Stimulated activated naive CD8-positive, alpha-beta T cell treated with anti-CD3 and anti-CD28 coated beads, Interleukin-15, Interleukin-2, amounts not matched to agents 100 U/mL and 50 U/mL, for 24 hours (primary cell): ENCODE data around the gene PRSS27.
"Not testable (repeated sequence)": the region's sequence is repeated elsewhere in the genome, so short reads cannot be mapped to it uniquely, and the experiment has no call there.

Experiments
- ATAC-seq: fragments of 150-1000 bp; cut with Tn5 transposase; one replicate; pipeline ENCODE4 v1.10.0; 2021
- DNase-seq: peaks from one replicate; pipeline ENCODE4 v3.0.0; 2021

The PRSS27 gene

GRCh38 chr16:2692948-2693651, 26.9 kb downstream of the PRSS27 start:
- DNase-seq, result no peak
- ATAC-seq, result no peak

GRCh38 chr16:2692251-2692947, 27.6 kb downstream of the PRSS27 start:
- ATAC-seq, result no peak
- no peak for DNase-seq

GRCh38 chr16:2691491-2692248, 28.4 kb downstream of the PRSS27 start:
- DNase-seq, result no peak

GRCh38 chr16:2690852-2691251, 29.2 kb downstream of the PRSS27 start:
- DNase-seq (no peak), ATAC-seq (no peak)

More at GRCh38 chr16:2691491-2692248, 28.4 kb downstream of the PRSS27 start:
- ATAC-seq, result no peak

- DNase-seq (no peak), ATAC-seq (no peak)
Measured at GRCh38 chr16:2689968-2690801, 29.8 kb downstream of the PRSS27 start.

GRCh38 chr16:2689422-2689821, 30.6 kb downstream of the PRSS27 start:
- not testable (repeated sequence) for ATAC-seq, DNase-seq

GRCh38 chr16:2687531-2688308, 32.3 kb downstream of the PRSS27 start:
- no peak for ATAC-seq
- DNase-seq, result no peak

- ATAC-seq (peak; percentile 7), DNase-seq (peak; percentile 55)
Measured at GRCh38 chr16:2686912-2687507, 33.0 kb downstream of the PRSS27 start.

GRCh38 chr16:2686075-2686474, 33.9 kb downstream of the PRSS27 start:
- peak; percentile 6 for ATAC-seq
- DNase-seq, result not testable (repeated sequence)

- ATAC-seq, result not testable (repeated sequence)
Measured at GRCh38 chr16:2683041-2683440, 37.0 kb downstream of the PRSS27 start.

GRCh38 chr16:2682209-2683021, 37.6 kb downstream of the PRSS27 start, which contains the start of gene KCTD5:
TSS of gene KCTD5 (plus strand) at chr16:2682523. CDS start at chr16:2682549, 26 bp downstream.
- peak; percentile 85 for ATAC-seq
- DNase-seq, result peak; percentile 98

More at GRCh38 chr16:2683041-2683440, 37.0 kb downstream of the PRSS27 start:
- not testable (repeated sequence) for DNase-seq

GRCh38 chr16:2680360-2680759, 39.7 kb downstream of the PRSS27 start:
- DNase-seq, result not testable (repeated sequence)
- ATAC-seq, result peak; percentile 20

- not testable (repeated sequence) for ATAC-seq, DNase-seq
Measured at GRCh38 chr16:2679902-2680301, 40.1 kb downstream of the PRSS27 start.

GRCh38 chr16:2678206-2678965, 41.6 kb downstream of the PRSS27 start:
- DNase-seq, ATAC-seq: not testable (repeated sequence)

GRCh38 chr16:2676937-2677336, 43.1 kb downstream of the PRSS27 start:
- DNase-seq, ATAC-seq: not testable (repeated sequence)

GRCh38 chr16:2675714-2676113, 44.3 kb downstream of the PRSS27 start:
- ATAC-seq, result no peak
- no peak for DNase-seq

- no peak for DNase-seq
- no peak for ATAC-seq
Measured at GRCh38 chr16:2675021-2675420, 45.0 kb downstream of the PRSS27 start.
